ENCODE data around the gene CD99.

The CD99 gene

GRCh38 chrX:2690856-2691542 is at the start of gene CD99:
TSS of gene CD99 (plus strand) at chrX:2691295. CDS start at chrX:2691361, 66 bp downstream.
- DNase-seq (ENCODE audit: low read depth in 2 of 2), result peak; percentile 85 to 95
- H3K4me3 ChIP-seq (replicated peaks in 1 of 2; ENCODE audit: low read depth in 2 of 2, low read length in 2 of 2), result peak within 1 kb of the TSS; percentile 79 to 83
- TF ChIP-seq, protein P1, sequence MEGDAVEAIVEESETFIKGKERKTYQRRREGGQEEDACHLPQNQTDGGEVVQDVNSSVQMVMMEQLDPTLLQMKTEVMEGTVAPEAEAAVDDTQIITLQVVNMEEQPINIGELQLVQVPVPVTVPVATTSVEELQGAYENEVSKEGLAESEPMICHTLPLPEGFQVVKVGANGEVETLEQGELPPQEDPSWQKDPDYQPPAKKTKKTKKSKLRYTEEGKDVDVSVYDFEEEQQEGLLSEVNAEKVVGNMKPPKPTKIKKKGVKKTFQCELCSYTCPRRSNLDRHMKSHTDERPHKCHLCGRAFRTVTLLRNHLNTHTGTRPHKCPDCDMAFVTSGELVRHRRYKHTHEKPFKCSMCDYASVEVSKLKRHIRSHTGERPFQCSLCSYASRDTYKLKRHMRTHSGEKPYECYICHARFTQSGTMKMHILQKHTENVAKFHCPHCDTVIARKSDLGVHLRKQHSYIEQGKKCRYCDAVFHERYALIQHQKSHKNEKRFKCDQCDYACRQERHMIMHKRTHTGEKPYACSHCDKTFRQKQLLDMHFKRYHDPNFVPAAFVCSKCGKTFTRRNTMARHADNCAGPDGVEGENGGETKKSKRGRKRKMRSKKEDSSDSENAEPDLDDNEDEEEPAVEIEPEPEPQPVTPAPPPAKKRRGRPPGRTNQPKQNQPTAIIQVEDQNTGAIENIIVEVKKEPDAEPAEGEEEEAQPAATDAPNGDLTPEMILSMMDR (IDR thresholded peaks at IDR 0.05; ENCODE audit: low read depth, low read length), result no peak

- no peak overlapping the region for H3K4me3 ChIP-seq (replicated peaks in 1 of 2; ENCODE audit: low read depth in 2 of 2, low read length in 2 of 2)
- TF ChIP-seq, protein P1 (IDR thresholded peaks at IDR 0.05; ENCODE audit: low read depth, low read length), result no peak
- no peak for DNase-seq (ENCODE audit: low read depth in 2 of 2)
Measured at GRCh38 chrX:2642146-2642545, 48.9 kb upstream of the CD99 start.

GRCh38 chrX:2642791-2643190 is 48.3 kb upstream of the CD99 start:
- no peak for DNase-seq (ENCODE audit: low read depth in 2 of 2)
- TF ChIP-seq, protein P1 (IDR thresholded peaks at IDR 0.05; ENCODE audit: low read depth, low read length), result no peak
- no peak overlapping the region for H3K4me3 ChIP-seq (replicated peaks in 1 of 2; ENCODE audit: low read depth in 2 of 2, low read length in 2 of 2)

- DNase-seq (ENCODE audit: low read depth in 2 of 2), result no peak
- no peak overlapping the region for H3K4me3 ChIP-seq (replicated peaks in 1 of 2; ENCODE audit: low read depth in 2 of 2, low read length in 2 of 2)
- TF ChIP-seq, protein P1 (IDR thresholded peaks at IDR 0.05; ENCODE audit: low read depth, low read length), result no peak
Measured at GRCh38 chrX:2643880-2644279, 47.2 kb upstream of the CD99 start.

DNA sequence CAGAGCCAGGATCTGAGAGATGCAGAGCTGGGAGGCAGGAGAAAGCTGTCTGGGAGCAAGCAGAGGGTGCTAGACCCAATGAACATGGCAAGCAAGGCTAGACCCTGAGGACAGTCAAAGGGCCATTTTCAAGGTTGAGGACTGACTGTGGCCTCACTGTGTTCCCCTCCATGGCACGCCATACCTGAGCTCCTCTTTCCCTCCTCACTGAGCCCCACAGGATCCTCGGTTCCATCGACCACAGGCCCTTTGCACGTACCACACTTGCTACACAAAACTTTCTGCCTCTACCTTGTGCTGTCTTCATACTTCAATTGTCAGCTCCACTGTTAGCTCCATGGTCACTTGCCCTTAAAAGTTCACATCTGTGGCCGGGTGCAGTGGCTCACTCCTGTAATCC is 45.5 kb upstream of the CD99 start:
- no peak overlapping the region for H3K4me3 ChIP-seq (replicated peaks in 1 of 2; ENCODE audit: low read depth in 2 of 2, low read length in 2 of 2)
- no peak for DNase-seq (ENCODE audit: low read depth in 2 of 2)
- TF ChIP-seq, protein P1 (IDR thresholded peaks at IDR 0.05; ENCODE audit: low read depth, low read length), result no peak

- no peak for DNase-seq (ENCODE audit: low read depth in 2 of 2)
- H3K4me3 ChIP-seq (replicated peaks in 1 of 2; ENCODE audit: low read depth in 2 of 2, low read length in 2 of 2), result no peak overlapping the region
- TF ChIP-seq, protein P1 (IDR thresholded peaks at IDR 0.05; ENCODE audit: low read depth, low read length), result no peak
Measured at GRCh38 chrX:2647627-2648026, 43.5 kb upstream of the CD99 start.

GRCh38 chrX:2650037-2650436 is 41.1 kb upstream of the CD99 start:
- no peak for DNase-seq (ENCODE audit: low read depth in 2 of 2)
- TF ChIP-seq, protein P1 (IDR thresholded peaks at IDR 0.05; ENCODE audit: low read depth, low read length), result no peak
- no peak overlapping the region for H3K4me3 ChIP-seq (replicated peaks in 1 of 2; ENCODE audit: low read depth in 2 of 2, low read length in 2 of 2)
